ENCODE data around the gene IL17REL.

IL17REL gene

GRCh38 chr22:49953680-49954344 is 58.8 kb downstream of the IL17REL start:
- DNase-seq (ENCODE audit: low read depth, low spot score), result no peak
- Histone ChIP-seq H3K9me3 (ENCODE audit: control insufficient read depth, insufficient read depth, low read length) (no peaks in the 10 kb centered on the region), H3K27me3 (ENCODE audit: control insufficient read depth, insufficient read depth, low read length) (no peaks in the 10 kb centered on the region), H3K36me3 (ENCODE audit: control insufficient read depth, insufficient read depth, low read length) (no peaks in the 10 kb centered on the region; the same call in 1 of the 2 replicates), H3K4me3 (ENCODE audit: low read length) (no peak overlapping the region), H3K4me1 (ENCODE audit: control insufficient read depth, insufficient read depth, low read length) (peaks cover 5% of the 10 kb centered on the region), H3K27ac (ENCODE audit: low read length) (no peak overlapping the region)
- WGBS (ENCODE audit: insufficient coverage, insufficient read length), result no CpG with 5 or more reads among the region's 18 CpGs

- no peak overlapping the region for H3K27ac ChIP-seq (ENCODE audit: low read length)
- no CpG with 5 or more reads among the region's 20 CpGs for WGBS (ENCODE audit: insufficient coverage, insufficient read length)
- H3K4me3 ChIP-seq (ENCODE audit: low read length), result no peak overlapping the region
- no peaks in the 10 kb centered on the region for H3K9me3 ChIP-seq (ENCODE audit: control insufficient read depth, insufficient read depth, low read length)
- H3K27me3 ChIP-seq (ENCODE audit: control insufficient read depth, insufficient read depth, low read length), result no peaks in the 10 kb centered on the region
- DNase-seq (ENCODE audit: low read depth, low spot score), result no peak
- peaks cover 7% of the 10 kb centered on the region for H3K4me1 ChIP-seq (ENCODE audit: control insufficient read depth, insufficient read depth, low read length)
- no peaks in the 10 kb centered on the region; the same call in 1 of the 2 replicates for H3K36me3 ChIP-seq (ENCODE audit: control insufficient read depth, insufficient read depth, low read length)
Observed at GRCh38 chr22:49953027-49953679, 59.4 kb downstream of the IL17REL start.

- no peaks in the 10 kb centered on the region for H3K9me3 ChIP-seq (ENCODE audit: control insufficient read depth, insufficient read depth, low read length)
- H3K4me3 ChIP-seq (ENCODE audit: low read length), result no peak overlapping the region
- H3K27ac ChIP-seq (ENCODE audit: low read length), result no peak overlapping the region
- WGBS (ENCODE audit: insufficient coverage, insufficient read length), result no CpG with 5 or more reads among the region's 24 CpGs
- no peak for DNase-seq (ENCODE audit: low read depth, low spot score)
- peaks cover 8% of the 10 kb centered on the region for H3K4me1 ChIP-seq (ENCODE audit: control insufficient read depth, insufficient read depth, low read length)
- no peaks in the 10 kb centered on the region for H3K27me3 ChIP-seq (ENCODE audit: control insufficient read depth, insufficient read depth, low read length)
- H3K36me3 ChIP-seq (ENCODE audit: control insufficient read depth, insufficient read depth, low read length), result no peaks in the 10 kb centered on the region; the same call in 1 of the 2 replicates
Observed at GRCh38 chr22:49951986-49952896, 60.3 kb downstream of the IL17REL start.

GRCh38 chr22:49951678-49951985 is 60.9 kb downstream of the IL17REL start:
- Histone ChIP-seq H3K36me3 (ENCODE audit: control insufficient read depth, insufficient read depth, low read length) (no peaks in the 10 kb centered on the region; the same call in 1 of the 2 replicates), H3K27me3 (ENCODE audit: control insufficient read depth, insufficient read depth, low read length) (no peaks in the 10 kb centered on the region), H3K9me3 (ENCODE audit: control insufficient read depth, insufficient read depth, low read length) (no peaks in the 10 kb centered on the region), H3K4me3 (ENCODE audit: low read length) (no peak overlapping the region), H3K4me1 (ENCODE audit: control insufficient read depth, insufficient read depth, low read length) (peaks cover 12% of the 10 kb centered on the region), H3K27ac (ENCODE audit: low read length) (no peak overlapping the region)
- no CpG with 5 or more reads among the region's 4 CpGs for WGBS (ENCODE audit: insufficient coverage, insufficient read length)
- DNase-seq (ENCODE audit: low read depth, low spot score), result no peak

GRCh38 chr22:49951000-49951677 is 61.4 kb downstream of the IL17REL start:
- Histone ChIP-seq H3K36me3 (ENCODE audit: control insufficient read depth, insufficient read depth, low read length) (no peaks in the 10 kb centered on the region; the same call in 1 of the 2 replicates), H3K27ac (ENCODE audit: low read length) (no peak overlapping the region), H3K4me3 (ENCODE audit: low read length) (no peak overlapping the region; the same call in 1 of the 2 replicates), H3K4me1 (ENCODE audit: control insufficient read depth, insufficient read depth, low read length) (peaks cover 14% of the 10 kb centered on the region), H3K9me3 (ENCODE audit: control insufficient read depth, insufficient read depth, low read length) (no peaks in the 10 kb centered on the region), H3K27me3 (ENCODE audit: control insufficient read depth, insufficient read depth, low read length) (no peaks in the 10 kb centered on the region)
- DNase-seq (ENCODE audit: low read depth, low spot score), result no peak
- WGBS (ENCODE audit: insufficient coverage, insufficient read length), result no CpG with 5 or more reads among the region's 28 CpGs

GRCh38 chr22:49950396-49950994 is 62.1 kb downstream of the IL17REL start:
- Histone ChIP-seq H3K4me3 (ENCODE audit: low read length) (no peak overlapping the region), H3K9me3 (ENCODE audit: control insufficient read depth, insufficient read depth, low read length) (no peaks in the 10 kb centered on the region), H3K27me3 (ENCODE audit: control insufficient read depth, insufficient read depth, low read length) (no peaks in the 10 kb centered on the region), H3K36me3 (ENCODE audit: control insufficient read depth, insufficient read depth, low read length) (no peaks in the 10 kb centered on the region; the same call in 1 of the 2 replicates), H3K27ac (ENCODE audit: low read length) (no peak overlapping the region), H3K4me1 (ENCODE audit: control insufficient read depth, insufficient read depth, low read length) (peaks cover 16% of the 10 kb centered on the region)
- no peak for DNase-seq (ENCODE audit: low read depth, low spot score)
- WGBS (ENCODE audit: insufficient coverage, insufficient read length), result no CpG with 5 or more reads among the region's 18 CpGs

- H3K4me3 ChIP-seq (ENCODE audit: low read length), result no peak overlapping the region
- no peaks in the 10 kb centered on the region for H3K9me3 ChIP-seq (ENCODE audit: control insufficient read depth, insufficient read depth, low read length)
- H3K4me1 ChIP-seq (ENCODE audit: control insufficient read depth, insufficient read depth, low read length), result peaks cover 16% of the 10 kb centered on the region
- no peaks in the 10 kb centered on the region for H3K27me3 ChIP-seq (ENCODE audit: control insufficient read depth, insufficient read depth, low read length)
- DNase-seq (ENCODE audit: low read depth, low spot score), result no peak
- no peaks in the 10 kb centered on the region; the same call in 1 of the 2 replicates for H3K36me3 ChIP-seq (ENCODE audit: control insufficient read depth, insufficient read depth, low read length)
- no CpG with 5 or more reads among the region's 11 CpGs for WGBS (ENCODE audit: insufficient coverage, insufficient read length)
- no peak overlapping the region for H3K27ac ChIP-seq (ENCODE audit: low read length)
Observed at GRCh38 chr22:49949914-49950292, 62.7 kb downstream of the IL17REL start.

GRCh38 chr22:49948958-49949913 is 63.3 kb downstream of the IL17REL start:
- Histone ChIP-seq H3K36me3 (ENCODE audit: control insufficient read depth, insufficient read depth, low read length) (no peaks in the 10 kb centered on the region; the same call in 1 of the 2 replicates), H3K4me1 (ENCODE audit: control insufficient read depth, insufficient read depth, low read length) (peaks cover 16% of the 10 kb centered on the region), H3K27ac (ENCODE audit: low read length) (no peak overlapping the region), H3K9me3 (ENCODE audit: control insufficient read depth, insufficient read depth, low read length) (no peaks in the 10 kb centered on the region), H3K4me3 (ENCODE audit: low read length) (no peak overlapping the region), H3K27me3 (ENCODE audit: control insufficient read depth, insufficient read depth, low read length) (no peaks in the 10 kb centered on the region)
- DNase-seq (ENCODE audit: low read depth, low spot score), result no peak
- WGBS (ENCODE audit: insufficient coverage, insufficient read length), result no CpG with 5 or more reads among the region's 42 CpGs
